Mucosa of stomach (tissue), 1 donor: ENCODE measurements around the gene COMTD1.

ENCODE experiments used
- H3K27me3 ChIP-seq: one replicate; pipeline ENCODE4 v1.7.0; 2013; ENCODE audit warnings: mild to moderate bottlenecking, low read length; ENCODE audit not compliant: control insufficient read depth, insufficient read depth
- H3K36me3 ChIP-seq: one replicate; pipeline ENCODE4 v1.7.0; 2013; ENCODE audit warnings: low read length; ENCODE audit not compliant: control insufficient read depth, insufficient read depth
- H3K4me1 ChIP-seq: one replicate; pipeline ENCODE4 v1.7.0; 2013; ENCODE audit warnings: mild to moderate bottlenecking, low read length; ENCODE audit not compliant: control insufficient read depth, insufficient read depth
- H3K4me3 ChIP-seq: one replicate; pipeline ENCODE4 v1.7.0; 2013; ENCODE audit warnings: low read length
- H3K9ac ChIP-seq: one replicate; pipeline ENCODE4 v1.7.0; 2013; ENCODE audit warnings: mild to moderate bottlenecking, low read length, moderate library complexity
- H3K9me3 ChIP-seq: one replicate; pipeline ENCODE4 v1.7.0; 2013; ENCODE audit warnings: mild to moderate bottlenecking, low read length, moderate library complexity; ENCODE audit not compliant: control insufficient read depth
- donor health status: Pancreatic carcinoma.

Gene COMTD1

DNA sequence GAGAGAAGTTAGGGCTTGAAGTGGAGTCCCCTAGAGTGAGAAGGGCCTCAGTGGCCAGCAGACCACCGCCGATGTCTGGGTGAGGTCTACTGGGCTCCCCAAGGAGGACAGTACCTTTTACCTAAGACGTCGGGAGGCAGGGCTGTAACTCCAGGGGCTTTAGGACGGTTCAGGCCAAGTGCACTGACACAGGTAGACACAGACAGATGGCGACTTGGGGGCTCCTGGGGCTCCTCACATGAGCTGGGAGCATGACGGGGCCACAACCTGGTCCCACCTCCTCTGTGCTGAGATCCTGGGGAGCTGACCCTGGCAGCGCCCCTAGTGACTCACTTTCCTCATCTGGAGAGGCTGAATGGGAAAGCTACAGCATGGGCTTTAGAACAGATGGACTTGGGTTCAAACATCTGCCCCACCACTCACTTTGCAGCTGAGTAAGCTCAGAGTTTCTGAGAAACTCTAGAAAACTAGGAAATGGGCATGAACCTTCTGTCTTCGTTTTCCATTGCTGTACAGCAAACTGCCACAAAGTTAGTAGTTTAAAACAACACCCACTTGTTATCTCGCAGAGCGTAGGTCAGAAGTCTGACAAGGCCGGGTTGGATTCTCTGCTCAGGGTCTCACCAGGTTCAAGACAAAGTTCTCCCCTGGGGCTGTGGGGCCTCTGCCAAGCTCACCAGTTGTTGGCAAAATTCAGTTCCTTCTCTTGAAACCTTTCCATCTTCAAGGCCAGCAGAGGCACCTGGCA is 4.7 kb upstream of the COMTD1 start:
- H3K36me3 ChIP-seq: no peaks in the 10 kb centered on the region
- H3K9ac ChIP-seq: no peak overlapping the region
- H3K27me3 ChIP-seq: no peaks in the 10 kb centered on the region
- peaks cover 17% of the 10 kb centered on the region for H3K4me1 ChIP-seq
- no peak overlapping the region for H3K4me3 ChIP-seq
- no peaks in the 10 kb centered on the region for H3K9me3 ChIP-seq

DNA sequence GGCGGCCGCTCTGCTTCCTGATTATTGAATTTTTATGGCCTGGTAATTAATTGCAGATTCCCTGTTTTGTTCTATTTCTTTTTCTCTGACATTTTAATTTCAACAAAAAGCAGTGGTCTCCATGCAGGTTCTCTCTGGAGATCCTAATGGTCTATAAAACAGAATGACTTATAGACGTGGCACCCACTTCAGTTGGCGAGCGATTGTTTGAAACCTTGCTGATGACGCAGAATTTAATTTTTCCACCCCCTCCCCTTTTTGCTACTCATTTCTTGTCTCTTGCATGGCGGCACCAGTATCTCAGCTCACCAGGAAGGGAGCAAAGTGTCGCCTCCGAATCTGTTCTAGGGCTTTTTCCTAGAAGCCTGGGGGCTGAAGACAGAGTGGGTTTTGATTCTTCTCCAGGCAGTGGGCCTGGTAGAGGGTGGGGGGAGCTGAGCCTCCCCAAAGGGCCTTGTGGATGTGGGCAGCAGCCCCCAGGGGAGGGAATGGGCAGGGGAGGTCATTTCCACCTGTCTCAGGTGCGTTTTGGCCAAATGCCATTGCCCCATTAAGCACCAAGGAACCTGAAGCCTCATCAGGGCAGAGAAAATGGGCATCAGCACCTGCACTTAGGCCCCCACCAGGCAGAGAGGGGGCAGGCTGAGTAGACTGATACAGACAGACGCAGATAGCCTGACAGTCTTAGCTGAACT is 3.5 kb upstream of the COMTD1 start:
- Histone ChIP-seq H3K27me3 (no peaks in the 10 kb centered on the region), H3K4me1 (peaks cover 6% of the 10 kb centered on the region), H3K4me3 (no peak overlapping the region), H3K9me3 (no peaks in the 10 kb centered on the region), H3K9ac (no peak overlapping the region), H3K36me3 (no peaks in the 10 kb centered on the region)

DNA sequence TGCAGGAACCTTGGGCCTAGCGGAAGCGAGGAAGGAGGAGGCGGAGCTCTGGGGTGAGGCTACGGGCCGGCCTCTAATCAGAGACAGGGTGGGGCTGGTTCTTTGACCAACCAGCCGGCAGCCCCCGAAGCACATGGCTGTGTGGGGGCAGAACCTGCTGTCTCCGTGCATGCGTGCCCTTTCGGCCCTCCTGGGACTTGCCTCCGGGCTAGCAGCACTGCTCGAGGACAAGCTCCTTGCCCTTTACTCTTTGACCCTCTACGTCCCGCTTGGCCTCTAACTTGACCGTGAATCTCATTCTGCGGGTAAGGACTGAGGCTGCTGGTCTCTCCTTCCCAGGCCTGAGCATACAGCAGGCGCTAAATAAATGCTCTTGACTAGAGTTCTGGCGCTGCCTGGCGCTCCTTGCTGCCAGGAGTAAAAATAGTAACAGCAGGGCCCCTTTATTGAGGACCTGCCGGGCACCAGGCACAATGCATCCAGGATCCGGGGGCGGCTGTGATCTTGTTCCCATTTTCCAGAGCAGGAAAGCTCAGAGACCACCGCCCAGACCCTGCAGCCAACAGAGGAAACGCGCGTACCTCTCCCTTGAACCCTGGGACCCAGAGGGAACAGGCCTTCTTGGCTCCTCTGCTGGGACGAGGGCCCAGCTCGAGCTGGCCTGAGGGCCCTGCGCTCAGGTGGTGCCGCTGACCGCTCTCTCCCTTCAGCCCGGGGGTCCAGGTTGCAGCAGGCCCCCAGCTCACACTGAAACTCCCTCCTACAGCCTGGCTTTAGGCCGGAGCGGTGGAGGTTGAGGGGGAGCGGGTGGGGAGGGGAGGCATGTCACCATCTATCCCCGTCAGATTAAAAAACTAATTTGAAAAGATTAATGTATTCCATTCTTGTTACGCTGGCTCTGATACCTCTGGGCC is 2.7 kb upstream of the COMTD1 start:
- H3K27me3 ChIP-seq: no peaks in the 10 kb centered on the region
- H3K4me1 ChIP-seq: peaks cover 12% of the 10 kb centered on the region
- peaks cover 1% of the 10 kb centered on the region for H3K36me3 ChIP-seq
- H3K4me3 ChIP-seq: no peak overlapping the region
- no peak overlapping the region for H3K9ac ChIP-seq
- no peaks in the 10 kb centered on the region for H3K9me3 ChIP-seq

DNA sequence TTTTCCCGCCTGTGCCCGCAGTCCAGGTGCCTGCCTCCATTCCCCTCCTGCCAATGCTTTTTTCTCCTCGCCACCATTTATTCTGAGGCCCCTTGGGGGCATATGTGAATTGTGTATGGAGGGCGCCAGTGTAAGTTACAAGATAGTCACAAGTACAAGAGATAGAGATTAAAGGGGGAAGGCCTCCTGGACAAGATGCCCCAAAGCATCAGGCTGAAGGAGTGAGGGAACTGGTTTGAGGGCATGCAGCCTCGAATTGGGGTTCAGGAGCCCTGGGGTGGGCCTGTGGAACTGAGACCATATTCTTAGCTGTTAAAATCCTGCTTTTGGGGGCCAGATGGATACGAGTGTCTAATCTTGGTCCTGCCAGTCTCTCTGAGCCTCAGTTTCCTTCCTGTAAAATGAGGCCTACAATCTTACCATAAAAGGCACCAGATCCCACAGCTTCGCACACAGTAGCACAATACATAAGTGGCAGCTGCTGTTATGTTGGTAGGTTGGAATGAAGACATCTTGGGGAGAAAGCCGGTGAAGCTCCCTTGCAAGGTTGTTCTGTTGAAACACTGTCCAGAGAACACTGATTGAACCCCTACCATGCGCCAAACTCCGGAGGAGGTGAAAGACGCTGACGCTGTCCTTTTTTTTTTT is 545 bp upstream of the COMTD1 start:
- Histone ChIP-seq H3K4me3 (no peak overlapping the region), H3K4me1 (peaks cover 13% of the 10 kb centered on the region), H3K36me3 (peaks cover 8% of the 10 kb centered on the region), H3K9me3 (no peaks in the 10 kb centered on the region), H3K27me3 (no peaks in the 10 kb centered on the region), H3K9ac (peak overlapping the region; percentile 58)

DNA sequence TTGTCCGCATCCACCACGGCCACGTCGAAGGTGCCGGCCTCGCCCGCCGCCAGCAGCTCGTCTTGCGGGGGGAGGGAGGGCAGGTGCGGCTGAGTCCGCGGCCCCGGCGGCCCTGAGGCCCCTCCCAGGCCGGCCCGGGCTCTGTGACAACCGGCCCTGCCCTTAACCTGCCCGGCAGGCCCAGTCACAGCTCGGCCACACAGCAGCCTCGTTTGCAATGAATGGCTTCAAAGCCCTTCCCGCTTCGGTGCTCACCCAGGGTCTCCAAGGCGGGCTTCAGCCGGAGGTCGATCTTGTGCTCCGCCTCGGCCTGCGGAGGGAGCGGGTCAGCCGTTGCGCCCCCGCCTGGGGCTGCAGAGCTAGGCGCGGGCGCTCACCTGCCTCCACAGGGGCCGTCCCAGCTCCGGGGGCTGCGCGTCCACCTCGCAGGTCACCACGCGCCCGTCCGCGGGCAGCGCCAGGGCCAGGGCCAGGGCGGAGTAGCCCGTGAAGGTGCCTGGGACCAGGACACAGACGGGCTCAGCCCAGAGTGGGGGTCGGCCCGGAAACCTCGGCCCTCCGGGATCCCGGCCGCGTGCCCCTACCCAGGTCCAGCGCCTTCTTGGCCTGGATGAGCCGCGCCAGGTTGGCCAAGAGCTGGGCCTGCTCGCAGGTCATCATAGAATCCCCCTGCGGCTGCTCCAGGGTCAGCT is 928 bp downstream of the COMTD1 start:
- Histone ChIP-seq H3K4me1 (peaks cover 13% of the 10 kb centered on the region), H3K9ac (peak overlapping the region; percentile 80), H3K36me3 (peaks cover 8% of the 10 kb centered on the region), H3K27me3 (no peaks in the 10 kb centered on the region), H3K4me3 (peak overlapping the region; percentile 68), H3K9me3 (no peaks in the 10 kb centered on the region)

DNA sequence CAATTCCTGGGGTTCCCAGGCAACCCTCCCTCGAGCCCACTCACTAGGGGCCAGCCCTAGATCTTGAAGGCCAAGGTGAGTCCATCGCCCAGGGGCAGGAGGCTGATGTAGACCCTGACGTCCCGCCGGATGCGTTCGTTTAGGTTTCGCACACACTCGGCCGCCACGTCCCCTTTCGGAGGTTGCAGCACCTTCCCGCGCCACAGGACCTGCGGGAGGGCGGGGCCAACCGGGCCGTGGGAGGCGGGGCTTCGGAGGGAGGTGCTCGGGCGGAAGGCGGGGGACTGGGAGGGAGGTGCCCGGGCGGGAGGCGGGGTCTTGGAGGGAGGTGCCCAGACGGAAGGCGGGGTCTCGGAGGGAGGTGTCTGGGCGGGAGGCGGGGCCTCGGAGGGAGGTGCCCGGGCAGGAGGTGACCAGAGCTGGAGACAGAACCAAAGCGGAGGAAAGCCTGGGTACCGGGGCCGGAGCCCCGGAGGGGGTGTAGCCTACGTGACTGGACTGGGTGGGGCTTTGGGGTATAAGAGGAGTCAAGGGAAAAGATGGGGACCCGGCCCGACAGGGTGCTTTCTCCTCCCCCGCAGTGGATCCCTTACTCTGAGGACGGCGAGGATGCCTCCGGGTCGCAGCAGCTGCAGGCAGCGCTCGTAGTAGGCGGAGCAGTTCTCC is 1.6 kb downstream of the COMTD1 start:
- no peaks in the 10 kb centered on the region for H3K9me3 ChIP-seq
- H3K4me3 ChIP-seq: peak overlapping the region; percentile 68
- peaks cover 8% of the 10 kb centered on the region for H3K36me3 ChIP-seq
- peaks cover 13% of the 10 kb centered on the region for H3K4me1 ChIP-seq
- H3K27me3 ChIP-seq: no peaks in the 10 kb centered on the region
- H3K9ac ChIP-seq: peak overlapping the region; percentile 80

DNA sequence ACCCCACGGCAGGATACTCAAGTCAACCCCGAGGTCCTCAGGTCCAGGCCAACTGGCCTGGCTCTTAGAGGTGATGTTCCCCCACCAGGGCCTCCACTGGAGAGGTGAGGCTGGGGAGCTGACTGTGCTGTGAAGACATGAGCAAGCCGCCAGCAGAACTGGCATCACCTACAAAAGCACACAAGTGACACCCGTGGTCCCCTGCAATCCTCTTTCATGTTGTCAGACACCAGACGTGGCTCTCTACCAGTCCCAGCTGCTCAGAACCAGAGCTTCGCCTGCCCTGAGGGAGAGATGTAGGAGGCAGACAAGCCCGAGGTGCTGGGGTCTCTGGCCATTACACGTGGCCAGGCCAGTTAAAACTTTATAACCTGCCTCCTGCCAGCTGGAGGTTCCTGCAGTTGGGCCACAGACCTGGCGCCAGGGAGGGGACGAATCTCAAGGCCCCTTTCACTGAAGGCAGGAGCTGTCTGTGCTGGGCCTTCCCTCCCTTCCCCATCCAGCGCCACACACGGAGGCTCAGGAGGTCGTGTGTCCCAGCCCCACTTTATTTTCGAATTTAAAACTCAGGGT is 2.2 kb downstream of the COMTD1 start:
- peak overlapping the region; percentile 34 for H3K4me3 ChIP-seq
- peaks cover 8% of the 10 kb centered on the region for H3K36me3 ChIP-seq
- H3K27me3 ChIP-seq: no peaks in the 10 kb centered on the region
- H3K9me3 ChIP-seq: no peaks in the 10 kb centered on the region
- peaks cover 13% of the 10 kb centered on the region for H3K4me1 ChIP-seq
- H3K9ac ChIP-seq: peak overlapping the region; percentile 56

DNA sequence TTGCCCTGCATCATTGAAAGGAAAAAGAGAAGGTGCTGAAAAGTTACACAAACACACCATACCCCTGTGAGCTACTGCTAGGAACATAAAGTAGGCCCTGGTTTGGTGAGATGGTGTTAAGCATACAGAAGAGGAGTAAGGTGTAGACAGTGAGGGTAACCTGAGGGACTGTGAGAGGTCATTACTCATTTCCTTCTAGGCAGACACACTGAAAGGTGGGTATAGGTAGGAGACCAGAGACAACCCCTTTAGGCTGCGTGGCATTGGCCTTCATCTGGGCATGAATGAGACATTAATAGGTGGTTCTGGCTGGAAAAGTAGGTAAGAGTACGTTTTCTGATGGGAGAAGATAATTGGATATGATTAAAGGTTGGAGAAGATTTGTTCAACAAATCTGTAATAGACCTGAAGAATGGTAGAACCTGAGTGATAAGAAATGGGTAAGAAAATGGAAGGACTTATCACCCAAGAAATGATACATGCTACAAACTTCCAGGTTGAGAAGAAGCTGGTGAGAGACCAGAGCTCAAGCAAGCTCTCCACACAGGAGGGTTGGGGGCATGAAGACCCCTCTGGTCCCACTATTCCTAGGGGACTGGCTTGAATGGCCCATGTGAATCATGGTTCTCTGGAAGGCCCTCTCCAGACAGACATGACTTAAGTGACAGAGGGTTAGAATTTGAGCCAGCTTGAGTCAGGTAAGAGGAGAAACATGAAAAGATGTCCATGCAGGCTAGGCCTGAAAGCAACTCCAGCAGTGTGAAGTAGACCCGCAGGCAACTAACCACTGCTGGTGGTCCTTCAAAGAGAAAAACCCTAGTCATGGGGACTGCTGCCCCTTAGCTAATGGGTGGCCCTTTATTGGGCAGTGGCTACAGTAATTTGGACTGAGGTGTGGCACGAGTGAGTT is 3.8 kb downstream of the COMTD1 start:
- H3K36me3 ChIP-seq: peaks cover 8% of the 10 kb centered on the region
- no peak overlapping the region for H3K9ac ChIP-seq
- no peaks in the 10 kb centered on the region for H3K9me3 ChIP-seq
- no peaks in the 10 kb centered on the region for H3K27me3 ChIP-seq
- peaks cover 17% of the 10 kb centered on the region for H3K4me1 ChIP-seq
- no peak overlapping the region for H3K4me3 ChIP-seq

DNA sequence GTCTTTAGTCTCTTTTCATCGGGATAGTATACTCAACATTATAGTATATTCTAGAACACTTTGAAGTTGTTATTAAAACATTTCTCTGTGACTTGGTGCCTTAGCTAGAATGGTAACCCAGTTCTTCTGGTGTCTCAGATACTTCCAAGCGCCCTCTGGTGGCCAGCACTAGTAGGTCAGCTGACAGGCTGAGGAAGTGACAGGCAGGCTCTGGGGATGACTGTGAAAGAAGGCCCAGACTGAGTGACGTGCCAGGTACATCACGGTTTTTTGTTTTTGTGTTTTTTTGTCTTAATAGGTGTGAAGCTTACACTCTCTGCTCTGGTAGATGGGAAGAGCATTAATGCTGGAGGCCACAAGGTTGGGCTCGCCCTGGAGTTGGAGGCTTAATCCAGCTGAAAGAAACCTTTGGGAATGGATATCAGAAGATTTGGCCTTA is 5.1 kb downstream of the COMTD1 start:
- H3K9ac ChIP-seq: no peak overlapping the region
- H3K4me3 ChIP-seq: no peak overlapping the region
- H3K4me1 ChIP-seq: peaks cover 24% of the 10 kb centered on the region
- H3K9me3 ChIP-seq: no peaks in the 10 kb centered on the region
- H3K36me3 ChIP-seq: peaks cover 8% of the 10 kb centered on the region
- no peaks in the 10 kb centered on the region for H3K27me3 ChIP-seq

DNA sequence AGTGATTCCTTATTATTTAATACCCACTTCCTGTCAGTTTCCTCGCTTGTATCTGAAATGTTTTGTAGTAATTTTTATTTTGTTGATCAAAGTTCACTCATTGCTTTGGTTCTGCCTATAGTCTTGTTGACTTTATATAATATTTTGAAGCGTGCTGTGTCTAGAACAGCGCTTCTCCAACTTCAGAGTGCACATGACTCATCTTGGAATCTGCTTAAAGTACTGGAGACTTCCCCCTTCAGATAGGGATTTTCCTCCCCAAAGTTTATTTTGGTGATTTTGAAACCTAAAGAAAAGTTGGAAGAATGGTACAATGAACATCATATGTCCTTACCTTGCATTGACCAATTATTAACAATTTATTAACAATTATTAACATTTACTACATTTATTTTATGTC is 5.8 kb downstream of the COMTD1 start:
- Histone ChIP-seq H3K4me1 (peaks cover 31% of the 10 kb centered on the region), H3K4me3 (no peak overlapping the region), H3K9me3 (no peaks in the 10 kb centered on the region), H3K27me3 (no peaks in the 10 kb centered on the region), H3K9ac (no peak overlapping the region), H3K36me3 (peaks cover 8% of the 10 kb centered on the region)
